GM12891 (cell line): ENCODE measurements around the gene GOLGA6L25.
"Not testable (repeated sequence)": the region's sequence is repeated elsewhere in the genome, so short reads cannot be mapped to it uniquely, and the experiment has no call there.

Experiments
- POLR2A ChIP-seq: IDR thresholded peaks from 2 replicates; pipeline ENCODE4 v1.6.1; 2011; ENCODE audit warnings: low read depth, low read length, control low read depth
- POLR2AphosphoS5 ChIP-seq: IDR thresholded peaks from 2 replicates; pipeline ENCODE4 v1.6.1; 2011; ENCODE audit warnings: low read depth, low read length, control low read depth
- POU2F2 ChIP-seq: IDR thresholded peaks from 2 replicates; pipeline ENCODE4 v1.6.1; 2011; ENCODE audit warnings: low read depth, mild to moderate bottlenecking, control low read depth, low read length, moderate library complexity
- TAF1 ChIP-seq: IDR thresholded peaks from 2 replicates; pipeline ENCODE4 v1.6.1; 2011; ENCODE audit warnings: low read depth, low read length, control low read depth

GRCh38 chr15:28602152-28602551, 48.8 kb downstream of the GOLGA6L25 start:
- not testable (repeated sequence) for TF ChIP-seq POLR2AphosphoS5, POU2F2, TAF1, POLR2A
